CD4-positive, alpha-beta T cell treated with Interleukin-6 at 100 ng/mL for 8 hours (primary cell): Measurements from ENCODE around the gene CD79B.
A peak's percentile ranks its signal among the peaks of the same experiment; 100 is the strongest.
"Not testable (repeated sequence)": the region's sequence is repeated elsewhere in the genome, so short reads cannot be mapped to it uniquely, and the experiment has no call there.

Source experiments
- DNase-seq: peaks from one replicate; pipeline ENCODE4 v3.0.0-alpha.2; 2020; ENCODE audit warnings: mixed read lengths, low spot score

Gene CD79B

DNA sequence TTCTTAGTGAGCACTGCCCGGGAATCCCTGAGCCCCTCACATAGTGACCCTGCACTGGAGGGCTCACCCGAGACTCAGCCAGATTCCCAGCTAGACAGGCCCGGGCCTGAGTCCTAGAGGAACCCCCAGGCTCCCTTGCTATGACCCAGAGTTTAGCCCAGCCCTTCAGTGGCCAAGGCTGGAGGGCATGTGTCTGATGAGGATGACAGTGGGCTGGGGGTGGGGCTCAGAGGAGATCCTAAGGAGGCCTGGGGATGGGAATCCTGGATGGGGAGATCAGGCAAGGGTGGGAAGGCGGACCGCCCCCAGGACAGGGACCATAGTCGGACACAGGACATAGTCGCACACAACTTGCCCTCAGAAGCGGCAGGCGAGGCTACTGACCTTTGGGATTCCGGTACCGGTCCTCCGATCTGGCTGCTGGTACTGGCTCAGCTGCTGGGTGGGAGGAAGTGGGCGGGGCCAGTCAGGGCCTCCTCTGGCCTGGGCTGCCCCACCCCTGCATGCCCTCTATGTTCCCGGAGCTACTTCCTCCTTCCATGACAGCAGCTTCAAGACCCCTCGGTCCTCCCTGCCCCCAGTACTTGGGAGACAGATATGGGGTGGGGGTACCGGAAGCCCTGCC lies 1.1 kb downstream of the CD79B start:
- peak; percentile 65 for DNase-seq

DNA sequence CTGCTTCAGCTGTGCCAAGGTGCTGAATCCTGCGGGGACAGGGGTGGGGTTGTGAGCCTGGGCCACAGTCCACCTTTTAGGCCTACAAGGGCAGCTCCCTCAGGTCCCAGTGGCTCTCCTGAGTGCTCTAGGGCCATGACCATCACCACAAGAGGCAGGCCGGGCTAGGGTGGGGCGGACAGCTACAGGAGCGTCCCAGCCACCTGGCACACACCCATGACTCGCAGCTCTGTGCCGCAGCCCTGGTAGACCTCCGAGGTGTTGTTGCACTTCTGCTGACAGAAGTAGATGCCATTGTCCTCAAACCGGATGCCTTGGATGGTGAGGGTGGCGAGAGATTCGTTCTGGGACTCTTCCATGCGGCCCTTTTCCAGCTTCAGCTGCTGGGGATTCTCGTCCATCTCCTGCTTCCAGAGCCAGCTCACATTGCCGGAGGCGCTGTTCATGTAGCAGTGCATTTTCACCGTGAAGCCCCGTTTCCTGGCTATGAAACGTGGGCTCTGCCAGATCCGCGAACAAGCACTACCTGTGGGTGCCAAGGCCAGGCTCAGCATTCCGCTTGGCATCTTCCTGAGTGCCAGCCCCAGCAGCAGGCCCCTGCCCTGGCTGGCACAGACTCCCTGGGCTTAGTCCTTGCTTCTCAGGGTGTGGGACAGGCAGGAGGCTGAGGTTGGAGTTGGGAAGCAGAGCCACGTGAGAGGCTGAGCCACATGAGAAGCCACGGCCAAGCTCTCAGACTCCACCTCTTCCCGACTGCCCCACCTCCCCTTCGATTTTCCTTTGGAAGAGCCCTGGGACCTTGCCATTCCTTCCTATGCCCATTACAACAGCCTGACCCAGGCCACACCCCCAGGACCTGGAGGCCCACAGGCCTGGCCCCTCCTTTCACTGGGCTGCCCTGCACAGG lies 2.0 kb downstream of the CD79B start:
- DNase-seq: no peak

DNA sequence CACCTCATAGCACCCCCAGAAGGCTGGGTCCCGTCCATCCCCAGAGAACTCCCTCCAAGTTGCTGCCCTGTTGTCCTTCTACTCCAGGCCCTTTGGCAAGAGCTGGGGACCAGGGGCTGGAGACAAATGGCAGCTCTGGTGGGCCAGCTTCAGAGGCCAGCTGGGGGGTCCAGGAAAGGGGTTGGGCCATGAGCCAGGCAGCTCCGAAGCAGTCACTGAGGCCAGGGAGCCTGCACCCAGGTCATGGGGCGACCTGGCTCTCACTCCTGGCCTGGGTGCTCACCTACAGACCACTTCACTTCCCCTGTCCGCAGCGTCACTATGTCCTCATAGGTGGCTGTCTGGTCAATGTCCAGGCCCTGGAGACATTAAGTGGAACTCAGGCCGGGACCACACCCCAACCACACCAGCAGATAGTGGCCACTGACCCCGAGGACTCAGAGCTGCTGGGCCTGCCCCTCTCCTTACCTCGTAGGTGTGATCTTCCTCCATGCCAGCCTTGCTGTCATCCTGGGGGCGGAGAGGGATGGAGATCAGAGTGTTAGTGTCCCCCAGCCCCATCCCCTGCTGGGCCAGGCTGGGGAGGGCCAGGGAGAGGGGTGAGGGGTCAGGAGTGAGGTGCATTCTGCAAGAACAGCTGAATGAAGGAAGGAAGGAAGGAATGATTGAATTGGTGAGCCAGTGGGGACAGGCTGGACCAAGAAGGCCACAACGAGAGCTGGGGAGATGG lies 3.0 kb downstream of the CD79B start:
- DNase-seq: no peak

DNA sequence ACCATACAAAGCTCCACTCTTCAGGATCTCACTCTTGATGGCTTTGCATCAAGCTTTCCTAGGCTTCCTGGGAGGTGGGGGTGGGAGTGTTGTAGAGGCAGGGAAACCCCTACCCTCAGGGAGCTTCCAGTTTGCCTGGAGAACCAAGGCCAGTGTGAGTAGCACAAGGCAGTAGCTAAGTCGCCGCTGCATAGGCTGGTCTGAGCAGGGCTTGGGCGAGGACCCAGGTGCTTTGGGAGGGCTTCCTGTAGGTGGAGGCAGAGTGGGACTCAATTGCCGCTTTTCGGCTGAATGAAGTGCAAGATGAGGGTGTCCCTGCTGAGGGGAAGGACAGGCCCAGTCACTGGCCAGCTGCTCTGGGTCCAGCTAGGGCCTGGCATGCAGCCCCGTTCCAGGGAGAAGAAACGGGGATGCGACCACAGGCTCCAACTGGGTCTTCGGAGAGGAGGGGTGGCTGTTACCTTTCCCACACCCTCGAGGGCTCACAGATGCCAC lies 3.9 kb downstream of the CD79B start:
- DNase-seq: no peak

DNA sequence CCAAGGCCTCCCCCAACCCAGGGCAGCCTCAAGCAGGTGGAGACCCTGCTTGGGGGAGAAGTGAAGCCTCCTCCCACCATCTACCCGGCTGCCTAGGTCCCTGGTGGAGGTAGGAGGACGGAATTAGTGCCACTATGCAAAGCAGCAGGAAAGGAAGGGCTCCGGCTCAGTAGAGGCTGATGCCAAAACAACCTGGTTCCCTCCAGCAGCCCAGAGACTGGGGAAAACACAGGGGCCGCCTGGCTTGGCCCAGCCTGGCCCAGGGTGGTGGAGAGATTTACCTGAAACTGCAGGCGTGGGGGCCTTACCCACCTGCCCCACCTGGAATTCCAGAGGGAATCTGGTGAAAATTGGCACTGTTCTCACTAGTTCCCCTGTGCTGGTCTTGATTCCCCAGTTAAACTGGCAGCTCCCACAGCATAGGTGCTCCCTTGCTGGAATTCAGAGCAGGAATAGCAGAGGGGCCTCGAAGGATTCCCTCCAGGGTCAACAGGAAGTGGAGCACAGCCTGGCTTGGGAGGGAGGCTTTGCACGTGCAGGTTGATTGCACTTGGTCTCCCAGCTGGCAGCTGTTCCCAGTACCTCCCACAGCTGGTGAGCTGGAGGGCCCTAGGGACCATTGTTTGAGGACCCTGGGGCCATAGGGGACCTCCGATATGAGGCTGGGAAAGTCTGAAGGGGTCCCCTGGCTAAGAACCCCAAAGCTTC lies 4.5 kb downstream of the CD79B start:
- no peak for DNase-seq

DNA sequence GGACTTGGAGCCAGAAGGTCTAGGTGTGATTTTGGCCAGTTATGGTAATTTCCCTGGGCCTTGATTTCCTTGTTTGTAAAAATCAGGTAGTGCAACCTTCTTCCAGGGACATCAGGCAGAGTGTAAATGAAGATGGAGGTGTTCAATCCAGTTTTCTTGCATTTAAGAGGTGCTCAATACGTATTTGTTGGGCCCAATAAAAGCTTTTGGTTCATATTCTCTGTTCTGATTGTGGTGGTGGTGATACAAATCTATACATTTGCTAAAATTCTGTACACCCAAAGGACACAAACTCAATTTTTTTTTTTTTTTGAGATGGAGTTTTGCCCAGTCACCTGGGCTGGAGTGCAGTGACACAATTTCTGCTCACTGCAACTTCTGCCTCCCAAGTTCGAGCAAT lies 6.0 kb downstream of the CD79B start:
- DNase-seq: no peak

DNA sequence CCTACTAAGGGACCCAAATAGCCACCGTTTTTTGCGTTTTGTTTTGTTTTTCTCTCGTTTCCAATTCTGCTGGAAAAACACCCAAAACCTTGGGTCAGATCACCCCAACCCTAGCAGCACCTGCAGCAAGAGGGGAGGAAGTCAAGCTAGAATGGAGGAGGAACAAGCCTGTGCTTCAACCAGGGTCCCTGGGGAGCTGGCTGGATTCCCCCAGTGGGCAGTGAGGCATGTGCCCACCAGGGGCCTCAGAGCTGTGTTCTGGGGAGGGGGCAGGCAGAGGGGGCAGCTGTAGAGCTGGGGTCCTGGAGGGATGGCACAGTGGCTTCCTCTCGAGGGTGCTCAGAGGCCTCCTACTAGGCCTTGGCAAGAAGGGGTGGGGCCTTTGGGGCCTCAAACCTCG lies 6.5 kb downstream of the CD79B start:
- DNase-seq: no peak

DNA sequence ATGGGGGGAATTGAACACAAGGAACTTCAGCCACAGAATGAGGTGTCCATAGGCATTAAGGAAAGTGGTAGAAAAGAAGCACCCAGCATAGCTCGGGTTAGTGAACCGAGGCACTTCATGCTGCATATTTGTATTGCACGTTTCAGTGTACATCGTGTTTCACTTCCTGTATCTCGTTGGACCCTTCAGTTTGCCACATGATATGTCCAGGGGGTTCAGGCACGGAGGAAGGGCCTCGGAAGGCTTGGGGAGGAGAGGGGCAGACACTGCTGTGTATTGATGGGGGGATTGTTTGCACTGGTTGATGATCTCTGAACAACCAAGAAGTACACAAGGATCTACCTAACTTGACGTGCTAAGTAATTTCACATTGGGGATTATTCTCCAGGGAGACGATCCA lies 9.7 kb downstream of the CD79B start:
- not testable (repeated sequence) for DNase-seq

DNA sequence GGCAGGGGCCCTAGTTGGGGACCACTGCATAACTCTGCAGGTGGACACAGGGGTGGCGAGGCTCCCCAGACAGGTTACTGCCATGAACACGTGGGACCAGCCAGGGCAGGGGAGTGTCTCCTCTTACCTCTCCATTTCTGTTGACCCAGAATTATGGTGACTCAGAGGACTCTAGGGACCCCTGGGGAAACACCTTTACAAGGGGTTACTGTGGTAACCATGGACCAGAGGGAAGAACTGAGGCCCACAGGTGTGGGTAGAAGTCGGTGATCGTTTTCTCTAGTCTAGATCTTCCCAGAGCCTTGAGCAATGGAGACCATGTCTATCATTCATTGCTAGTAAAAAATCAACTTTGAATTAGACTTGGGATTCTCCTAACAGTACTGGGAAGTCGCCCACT lies 11.4 kb downstream of the CD79B start:
- DNase-seq: not testable (repeated sequence)

DNA sequence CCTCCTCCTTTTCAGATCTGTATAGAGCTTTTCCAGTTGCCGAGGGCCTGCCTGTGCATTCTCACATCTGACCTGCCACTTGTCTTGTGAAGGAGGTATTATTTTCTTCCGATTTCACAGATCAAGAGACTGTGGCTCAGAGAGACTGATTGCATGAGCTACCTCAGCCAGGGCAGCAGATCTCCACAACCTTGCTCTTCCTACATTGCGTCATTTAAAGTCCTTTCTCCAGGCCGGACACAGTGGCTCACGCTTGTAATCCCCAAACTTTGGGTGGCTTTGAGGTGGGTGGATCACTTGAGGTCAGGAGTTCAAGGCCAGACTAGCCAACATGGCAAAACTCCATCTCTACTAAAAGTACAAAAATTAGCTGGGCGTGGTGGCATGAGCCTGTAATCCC lies 12.1 kb downstream of the CD79B start:
- not testable (repeated sequence) for DNase-seq

DNA sequence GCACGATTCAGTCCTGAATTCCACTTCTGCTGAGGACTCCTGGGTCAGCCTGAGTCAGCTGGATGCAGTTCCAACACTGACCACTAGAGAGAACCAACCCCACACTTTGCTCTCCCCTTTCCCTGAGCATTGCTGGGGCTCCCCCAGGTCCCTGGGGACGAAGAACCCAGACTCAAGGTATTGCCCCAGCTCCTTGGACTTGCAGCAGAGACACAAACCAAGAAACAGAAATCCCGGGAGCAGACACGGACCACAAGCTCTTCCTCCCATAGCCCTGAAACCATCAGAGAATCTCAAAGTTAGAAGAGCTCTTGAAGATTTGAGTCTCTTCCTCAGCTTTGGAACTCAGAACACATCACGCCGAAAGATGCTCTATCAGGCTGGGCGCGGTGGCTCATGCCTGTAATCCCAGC lies 12.8 kb downstream of the CD79B start:
- peak; percentile 75 for DNase-seq

DNA sequence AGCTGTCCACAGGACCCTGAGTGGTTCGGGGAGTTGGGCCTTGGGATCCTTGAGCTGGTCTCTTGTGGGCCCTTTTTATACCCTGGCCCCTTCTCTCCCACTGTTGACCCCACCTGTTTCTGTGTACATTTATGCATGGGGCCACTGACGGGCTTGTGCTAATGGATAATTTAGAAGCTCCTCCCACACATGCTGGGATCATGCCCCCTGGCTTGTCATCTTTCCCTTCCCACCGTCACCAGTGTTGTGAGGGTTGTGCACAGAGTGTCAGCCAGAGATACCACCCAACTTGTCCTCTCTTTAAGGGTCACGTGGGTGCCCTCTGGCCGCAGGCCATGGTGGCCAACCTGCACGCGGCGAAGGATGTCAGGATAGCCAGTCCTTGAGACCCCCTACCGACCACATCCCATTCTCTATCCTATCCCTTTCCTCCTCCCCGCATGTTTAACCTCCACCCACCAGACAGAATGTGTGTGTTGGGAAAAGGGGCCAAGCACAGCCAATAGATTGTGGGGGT lies 13.3 kb downstream of the CD79B start, which contains the start of gene GH1:
TSS of gene GH1 (minus strand) at position 51 of the 517 bp plus-strand sequence. CDS start 63 bp downstream, outside the sequence.
- not testable (repeated sequence) for DNase-seq

DNA sequence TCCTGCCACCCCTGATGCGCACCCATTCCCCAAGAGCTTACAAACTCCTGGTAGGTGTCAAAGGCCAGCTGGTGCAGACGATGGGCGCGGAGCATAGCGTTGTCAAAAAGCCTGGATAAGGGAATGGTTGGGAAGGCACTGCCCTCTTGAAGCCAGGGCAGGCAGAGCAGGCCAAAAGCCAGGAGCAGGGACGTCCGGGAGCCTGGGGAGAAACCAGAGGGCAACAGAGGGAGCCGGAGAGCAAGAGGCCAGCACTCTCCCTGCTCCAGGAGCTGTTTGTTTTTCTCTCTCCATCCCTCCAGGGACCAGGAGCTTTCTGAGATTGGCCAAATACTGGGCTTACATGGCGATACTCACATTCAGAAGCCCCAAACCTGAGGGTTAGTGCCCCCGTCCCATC lies 13.8 kb downstream of the CD79B start:
- DNase-seq: no peak

DNA sequence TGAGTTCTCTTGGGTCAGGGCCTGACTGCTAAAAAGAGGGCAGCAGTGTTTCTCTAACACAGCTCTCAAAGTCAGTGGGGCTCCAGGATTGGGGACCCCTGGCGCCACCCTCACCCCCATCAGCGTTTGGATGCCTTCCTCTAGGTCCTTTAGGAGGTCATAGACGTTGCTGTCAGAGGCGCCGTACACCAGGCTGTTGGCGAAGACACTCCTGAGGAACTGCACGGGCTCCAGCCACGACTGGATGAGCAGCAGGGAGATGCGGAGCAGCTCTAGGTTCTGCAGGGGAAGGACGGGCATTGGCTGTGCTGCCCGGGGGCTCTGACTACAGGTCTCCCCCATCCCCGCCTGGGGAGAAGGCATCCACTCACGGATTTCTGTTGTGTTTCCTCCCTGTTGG lies 14.5 kb downstream of the CD79B start:
- no peak for DNase-seq

DNA sequence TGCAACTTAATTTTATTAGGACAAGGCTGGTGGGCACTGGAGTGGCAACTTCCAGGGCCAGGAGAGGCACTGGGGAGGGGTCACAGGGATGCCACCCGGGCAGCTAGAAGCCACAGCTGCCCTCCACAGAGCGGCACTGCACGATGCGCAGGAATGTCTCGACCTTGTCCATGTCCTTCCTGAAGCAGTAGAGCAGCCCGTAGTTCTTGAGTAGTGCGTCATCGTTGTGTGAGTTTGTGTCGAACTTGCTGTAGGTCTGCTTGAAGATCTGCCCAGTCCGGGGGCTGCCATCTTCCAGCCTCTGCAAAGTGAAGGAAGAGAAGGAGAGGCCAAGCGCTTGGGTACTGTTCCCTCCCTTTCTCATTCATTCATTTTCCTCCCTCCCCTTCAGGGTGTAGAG lies 14.9 kb downstream of the CD79B start:
- DNase-seq: not testable (repeated sequence)

DNA sequence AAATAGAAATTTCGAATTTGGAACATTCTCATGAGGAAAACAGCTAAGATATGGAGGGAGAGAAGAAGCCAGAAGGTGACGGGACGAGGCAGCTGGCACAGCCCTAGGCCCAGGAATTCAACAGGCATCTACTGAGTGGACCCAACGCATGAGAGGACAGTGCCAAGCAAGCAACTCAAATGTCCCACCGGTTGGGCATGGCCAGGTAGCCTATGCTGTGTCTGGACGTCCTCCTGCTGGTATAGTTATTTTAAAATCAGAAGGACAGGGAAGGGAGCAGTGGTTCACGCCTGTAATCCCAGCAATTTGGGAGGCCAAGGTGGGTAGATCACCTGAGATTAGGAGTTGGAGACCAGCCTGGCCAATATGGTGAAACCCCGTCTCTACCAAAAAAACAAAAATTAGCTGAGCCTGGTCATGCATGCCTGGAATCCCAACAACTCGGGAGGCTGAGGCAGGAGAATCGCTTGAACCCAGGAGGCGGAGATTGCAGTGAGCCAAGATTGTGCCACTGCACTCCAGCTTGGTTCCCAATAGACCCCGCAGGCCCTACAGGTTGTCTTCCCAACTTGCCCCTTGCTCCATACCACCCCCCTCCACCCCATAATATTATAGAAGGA lies 15.5 kb downstream of the CD79B start:
- no peak for DNase-seq

DNA sequence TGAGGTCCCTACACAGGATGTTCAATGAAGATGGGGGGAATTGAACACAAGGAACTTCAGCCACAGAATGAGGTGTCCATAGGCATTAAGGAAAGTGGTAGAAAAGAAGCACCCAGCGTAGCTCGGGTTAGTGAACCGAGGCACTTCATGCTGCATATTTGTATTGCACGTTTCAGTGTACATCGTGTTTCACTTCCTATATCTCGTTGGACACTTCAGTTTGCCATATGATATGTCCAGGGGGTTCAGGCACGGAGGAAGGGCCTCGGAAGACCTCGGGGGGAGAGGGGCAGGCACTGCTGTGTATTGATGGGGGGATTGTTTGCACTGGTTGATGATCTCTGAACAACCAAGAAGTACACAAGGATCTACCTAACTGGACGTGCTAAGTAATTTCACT lies 16.4 kb downstream of the CD79B start:
- DNase-seq: not testable (repeated sequence)

DNA sequence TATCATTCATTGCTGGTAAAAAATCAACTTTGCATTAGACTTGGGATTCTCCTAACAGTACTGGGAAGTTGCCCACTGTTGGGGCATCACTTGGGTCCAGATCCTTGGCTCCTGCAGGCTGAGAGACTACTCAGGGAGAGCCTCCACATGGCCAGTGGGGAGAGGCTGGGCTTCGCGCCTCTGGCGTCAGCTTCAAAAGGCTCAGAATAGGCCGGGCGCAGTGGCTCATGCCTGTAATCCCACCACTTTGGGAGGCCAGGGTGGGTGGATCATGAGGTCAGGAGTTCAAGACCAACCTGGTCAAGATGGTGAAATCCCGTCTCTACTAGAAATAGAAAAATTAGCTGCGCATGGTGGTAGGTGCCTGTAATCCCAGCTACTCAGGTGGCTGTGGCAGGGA lies 17.7 kb downstream of the CD79B start:
- no peak for DNase-seq

DNA sequence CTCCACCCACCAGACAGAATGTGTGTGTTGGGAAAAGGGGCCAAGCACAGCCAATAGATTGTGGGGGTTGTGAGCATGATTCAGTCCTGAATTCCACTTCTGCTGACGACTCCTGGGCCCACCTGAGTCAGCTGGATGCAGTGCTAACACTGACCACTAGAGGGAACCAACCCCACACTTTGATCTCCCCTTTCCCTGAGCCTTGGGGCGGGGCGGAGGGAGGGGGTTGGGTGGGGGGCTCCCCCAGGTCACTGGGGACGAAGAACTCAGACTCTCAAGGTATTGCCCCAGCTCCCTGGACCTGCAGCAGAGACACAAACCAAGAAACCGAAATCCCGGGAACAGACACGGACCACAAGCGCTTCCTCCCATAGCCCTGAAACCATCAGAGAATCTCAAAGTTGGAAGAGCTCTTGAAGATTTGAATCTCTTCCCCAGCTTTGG lies 20.5 kb downstream of the CD79B start:
- peak; percentile 33 for DNase-seq

DNA sequence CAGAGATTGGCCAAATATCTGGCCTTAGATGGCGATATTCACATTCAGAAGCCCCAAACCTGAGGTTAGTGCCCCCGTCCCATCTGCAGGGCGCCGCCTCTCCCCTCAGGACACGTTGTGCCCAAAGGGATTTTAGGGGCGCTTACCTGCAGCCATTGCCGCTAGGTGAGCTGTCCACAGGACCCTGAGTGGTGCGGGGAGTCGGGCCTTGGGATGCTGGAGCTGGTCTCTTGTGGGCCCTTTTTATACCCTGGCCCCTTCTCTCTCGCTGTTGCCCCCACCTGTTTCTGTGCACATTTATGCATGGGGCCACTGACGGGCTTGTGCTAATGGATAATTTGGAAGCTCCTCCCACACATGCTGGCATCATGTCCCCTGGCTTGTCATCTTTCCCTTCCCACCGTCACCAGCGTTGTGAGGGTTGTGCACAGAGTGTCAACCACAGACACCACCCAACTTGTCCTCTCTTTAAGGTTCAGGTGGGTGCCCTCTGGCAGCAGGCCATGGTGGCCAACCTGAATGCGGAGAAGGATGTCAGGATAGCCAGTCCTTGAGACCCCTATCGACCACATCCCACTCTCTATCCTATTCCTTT lies 21.0 kb downstream of the CD79B start, which contains the start of gene CSHL1:
TSS of gene CSHL1 (minus strand) at position 218 of the 595 bp plus-strand sequence. CDS start at position 156, 62 bp downstream.
- DNase-seq: no peak
